IPS-18c (cell line): Measurements from ENCODE around the gene CYP24A1.

Source experiments
- H3K4me3 ChIP-seq: 2 replicates; pipeline ENCODE4 v1.7.0; 2013; ENCODE audit warnings: low read depth, mild to moderate bottlenecking, low read length, moderate library complexity; ENCODE audit not compliant: insufficient read depth
- H3K9me3 ChIP-seq: one replicate; pipeline ENCODE4 v1.6.1; 2013; ENCODE audit warnings: mild to moderate bottlenecking, low read length, moderate library complexity; ENCODE audit not compliant: control insufficient read depth, insufficient read depth

The CYP24A1 gene

GRCh38 chr20:54152227-54153040, 21.4 kb downstream of the CYP24A1 start:
- no peak overlapping the region for H3K4me3 ChIP-seq
- no peaks in the 10 kb centered on the region for H3K9me3 ChIP-seq

DNA sequence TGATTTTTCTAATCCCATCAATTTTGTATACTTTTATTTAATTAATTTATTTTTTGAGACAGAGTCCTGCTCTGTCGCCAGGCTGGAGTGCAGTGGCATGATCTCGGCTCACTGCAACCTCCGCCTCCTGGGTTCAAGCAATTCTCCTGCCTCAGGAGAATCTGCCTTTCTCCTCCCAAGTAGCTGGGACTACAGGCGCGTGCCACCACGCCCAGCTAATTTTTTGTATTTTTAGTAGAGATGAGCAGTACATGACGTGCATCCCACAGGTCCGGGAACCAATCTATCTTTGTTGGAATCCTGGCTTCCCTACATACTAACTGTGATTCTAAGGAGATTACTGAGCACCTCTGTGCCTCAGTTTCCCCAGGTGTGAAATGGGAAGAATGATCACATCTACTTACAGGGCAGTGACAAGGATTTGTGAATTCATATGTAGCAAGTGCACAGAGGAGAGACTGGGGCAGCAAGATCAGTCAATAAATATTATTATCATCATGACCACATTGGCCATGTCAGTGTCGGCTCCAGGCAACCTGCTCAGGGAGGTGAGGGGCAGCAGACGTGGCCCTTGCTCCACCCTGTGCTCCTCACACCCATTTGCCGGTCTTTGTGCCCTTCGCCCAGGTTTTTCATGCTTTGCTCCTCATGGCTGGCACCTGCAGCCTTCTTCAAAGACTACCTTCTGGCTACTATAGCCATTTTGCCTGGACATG, 22.1 kb downstream of the CYP24A1 start:
- Histone ChIP-seq H3K4me3 (no peak overlapping the region), H3K9me3 (no peaks in the 10 kb centered on the region)

- H3K9me3 ChIP-seq, result no peaks in the 10 kb centered on the region
Measured at GRCh38 chr20:54151075-54151439, 22.7 kb downstream of the CYP24A1 start.

DNA sequence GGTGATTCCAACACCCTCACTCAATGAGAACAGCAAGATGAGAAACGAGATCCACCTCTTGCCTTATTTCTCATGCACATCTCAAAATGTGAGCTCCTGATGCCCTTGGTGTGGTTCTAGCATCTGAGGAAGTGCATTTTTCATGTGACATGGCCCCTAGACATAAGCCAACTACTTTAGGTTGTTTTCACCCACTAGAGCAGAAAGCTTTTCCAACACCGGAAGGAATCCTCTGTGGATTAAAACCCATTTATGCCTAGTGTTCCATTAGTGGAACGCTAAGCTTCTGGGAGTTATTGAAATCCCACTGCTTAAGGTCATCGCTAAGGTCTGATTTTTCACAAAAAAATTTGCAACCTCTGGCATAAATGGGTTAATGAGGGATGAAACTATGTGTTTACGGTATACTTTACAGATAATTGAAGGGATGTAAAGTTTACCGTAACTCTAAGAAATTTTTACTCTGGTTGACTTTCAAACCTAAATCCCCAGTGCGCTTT, 24.0 kb downstream of the CYP24A1 start:
- no peaks in the 10 kb centered on the region for H3K9me3 ChIP-seq
- no peak overlapping the region for H3K4me3 ChIP-seq

More at GRCh38 chr20:54151075-54151439, 22.7 kb downstream of the CYP24A1 start:
- H3K4me3 ChIP-seq, result no peak overlapping the region

DNA sequence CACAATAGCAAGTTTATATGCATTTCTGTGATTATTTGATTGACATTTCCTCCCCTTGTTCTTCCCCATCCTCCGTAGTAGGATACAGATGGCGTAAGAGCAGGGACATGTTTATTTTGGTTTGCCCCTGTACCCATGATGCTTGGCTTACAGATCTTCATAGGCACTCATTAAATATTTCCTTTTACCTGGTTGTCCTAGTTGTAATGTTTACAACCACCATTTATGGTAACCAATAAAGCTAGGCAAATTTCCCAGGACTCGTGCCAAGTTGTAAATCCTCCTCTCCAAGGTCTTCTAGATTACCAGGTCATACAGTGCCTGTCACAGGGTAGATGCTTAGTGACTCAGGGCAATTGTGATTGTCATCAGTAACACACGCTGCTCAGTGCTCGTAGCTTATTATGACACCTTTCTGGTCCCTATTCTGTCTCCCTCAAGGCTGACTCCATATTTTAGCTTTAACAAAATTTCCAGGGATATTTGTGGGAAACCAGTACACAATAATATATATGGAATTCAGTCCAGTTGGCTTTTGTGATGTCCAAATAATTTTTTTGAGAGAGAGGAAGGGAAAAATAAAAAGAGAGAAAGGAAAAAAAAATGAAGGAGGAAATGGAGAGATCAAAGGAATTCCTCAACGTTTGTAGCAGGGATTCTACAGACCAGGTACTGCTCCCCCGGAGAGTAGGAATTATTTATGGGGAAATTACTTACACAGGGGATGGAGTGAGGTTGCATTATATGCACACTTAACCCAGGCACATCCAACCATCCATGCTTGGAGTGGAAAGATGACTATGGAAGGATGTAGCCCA, 24.6 kb downstream of the CYP24A1 start:
- no peaks in the 10 kb centered on the region for H3K9me3 ChIP-seq
- no peak overlapping the region for H3K4me3 ChIP-seq

- Histone ChIP-seq H3K9me3 (no peaks in the 10 kb centered on the region), H3K4me3 (no peak overlapping the region)
Measured at GRCh38 chr20:54146672-54147071, 27.1 kb downstream of the CYP24A1 start.

- Histone ChIP-seq H3K4me3 (no peak overlapping the region), H3K9me3 (no peaks in the 10 kb centered on the region)
Measured at GRCh38 chr20:54144847-54145414, 28.9 kb downstream of the CYP24A1 start.

DNA sequence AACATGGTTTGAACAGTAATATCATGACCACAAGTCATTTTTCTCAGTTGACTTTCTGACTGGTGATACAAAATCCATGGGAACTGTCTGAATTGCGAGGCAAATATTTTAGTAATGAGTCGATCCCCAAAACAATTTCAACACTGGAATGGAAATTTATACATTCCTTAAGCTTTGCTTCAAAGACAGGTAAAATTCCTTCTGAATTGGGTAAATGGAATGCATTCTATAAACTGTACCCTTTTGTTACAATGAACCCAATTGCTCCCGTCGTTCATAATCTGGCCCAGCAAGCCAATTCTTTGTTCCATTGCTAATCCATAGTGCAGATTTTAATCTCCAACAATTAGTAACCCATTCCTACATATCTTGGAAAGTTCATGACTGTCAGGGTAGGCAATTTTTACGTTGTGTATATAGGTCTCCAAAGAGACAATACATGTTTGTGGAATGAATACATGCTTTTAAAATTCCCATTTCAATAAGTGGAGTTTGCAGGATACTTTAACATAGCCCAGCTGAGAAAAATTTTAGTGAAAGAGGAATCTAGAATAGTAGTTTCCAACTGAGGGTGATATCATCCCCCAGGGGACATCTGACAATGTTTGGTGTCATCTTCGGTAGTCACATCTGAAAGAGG, 32.7 kb downstream of the CYP24A1 start:
- Histone ChIP-seq H3K9me3 (peaks cover 2% of the 10 kb centered on the region), H3K4me3 (no peak overlapping the region)

DNA sequence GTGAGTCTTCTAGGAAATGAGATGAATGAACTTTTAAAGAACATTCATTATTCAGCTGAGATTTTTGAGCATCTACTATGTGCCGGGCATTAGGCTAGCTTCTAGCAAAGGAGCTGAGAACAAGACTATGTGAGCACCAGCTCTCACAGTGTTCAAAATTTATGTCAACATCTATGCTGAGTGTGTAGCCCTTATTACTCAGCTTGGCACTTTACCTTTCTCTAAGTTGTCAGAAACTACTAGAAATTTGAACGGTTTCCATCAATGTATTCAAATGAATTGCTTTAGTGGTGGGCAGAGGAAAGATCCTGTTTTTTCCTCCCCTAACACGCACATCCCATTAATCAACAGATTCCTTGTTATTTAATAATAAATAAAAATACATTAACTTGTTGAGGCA, 33.3 kb downstream of the CYP24A1 start:
- peaks cover 2% of the 10 kb centered on the region for H3K9me3 ChIP-seq
- no peak overlapping the region for H3K4me3 ChIP-seq

DNA sequence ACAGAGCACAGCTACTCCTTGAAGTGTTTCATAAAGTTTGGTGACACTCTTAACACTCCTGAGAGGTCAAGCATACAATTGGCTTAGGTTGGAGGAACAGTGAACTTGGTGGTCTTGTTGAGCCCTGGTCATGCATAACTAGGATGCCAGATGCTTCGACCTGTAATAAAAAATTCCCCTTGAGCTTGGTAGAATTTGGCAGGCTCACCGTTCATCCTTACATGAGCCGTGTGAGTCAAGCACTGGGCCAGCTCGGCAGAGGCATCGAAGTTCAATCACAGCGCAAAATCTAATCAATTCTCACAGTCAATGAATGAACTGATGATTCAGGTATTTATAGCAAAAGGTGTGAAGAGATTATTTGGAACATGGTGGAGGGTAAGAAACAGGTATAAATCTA, 33.7 kb downstream of the CYP24A1 start:
- H3K4me3 ChIP-seq, result no peak overlapping the region
- peaks cover 2% of the 10 kb centered on the region for H3K9me3 ChIP-seq

DNA sequence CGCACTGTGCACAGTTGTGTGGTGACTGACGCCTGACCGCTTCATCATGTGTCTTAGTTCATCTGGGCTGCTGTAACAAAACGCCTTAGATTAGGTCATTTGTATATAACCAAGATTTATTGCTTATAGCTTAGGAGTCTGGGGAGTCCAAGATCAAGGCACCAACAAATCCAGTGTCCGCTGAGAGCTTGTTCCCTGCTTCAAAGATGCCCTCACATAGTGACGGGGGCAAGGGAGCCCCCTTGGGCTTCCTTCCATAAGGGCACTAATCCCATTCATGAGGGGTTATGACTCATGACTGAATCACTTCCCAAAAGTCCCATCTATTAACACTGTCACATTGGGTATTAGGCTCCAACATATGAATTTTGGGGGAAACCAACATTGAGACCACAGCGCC, 34.6 kb downstream of the CYP24A1 start:
- H3K9me3 ChIP-seq, result peaks cover 2% of the 10 kb centered on the region
- no peak overlapping the region for H3K4me3 ChIP-seq

GRCh38 chr20:54138427-54138826, 35.4 kb downstream of the CYP24A1 start:
- no peak overlapping the region for H3K4me3 ChIP-seq
- H3K9me3 ChIP-seq, result peaks cover 2% of the 10 kb centered on the region

DNA sequence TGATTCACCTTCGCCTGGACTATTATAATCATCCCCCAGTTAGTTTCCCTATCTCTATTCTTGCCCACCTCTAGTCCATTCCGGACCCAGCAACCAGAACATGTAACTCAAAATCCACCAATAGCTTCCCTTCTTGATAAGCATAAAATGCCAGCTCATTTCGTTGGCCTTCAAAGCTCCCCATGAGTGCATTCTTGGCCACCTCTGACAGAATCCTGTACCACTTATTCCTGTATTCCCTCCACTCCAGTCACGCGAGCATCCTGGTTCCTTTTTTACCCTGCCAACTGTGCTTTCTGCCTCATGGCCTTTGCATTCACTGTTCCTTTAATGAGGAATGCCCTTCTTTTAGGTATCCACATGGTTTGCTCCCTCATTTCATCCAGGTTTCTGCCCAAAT, 36.7 kb downstream of the CYP24A1 start:
- H3K4me3 ChIP-seq, result no peak overlapping the region
- peaks cover 2% of the 10 kb centered on the region for H3K9me3 ChIP-seq

GRCh38 chr20:54134445-54135220, 39.2 kb downstream of the CYP24A1 start:
- Histone ChIP-seq H3K9me3 (peaks cover 2% of the 10 kb centered on the region), H3K4me3 (no peak overlapping the region)

GRCh38 chr20:54133434-54134427, 40.1 kb downstream of the CYP24A1 start:
- H3K9me3 ChIP-seq, result no peaks in the 10 kb centered on the region
- H3K4me3 ChIP-seq, result no peak overlapping the region
